CD4-positive, alpha-beta T cell (primary cell): ENCODE results near the gene CCL3. TPM values are rescaled to one million over a fixed set of nuclear protein-coding genes. Genes with fewer than 3 reads are reported as not detected.
A peak's percentile ranks its signal among the peaks of the same experiment; 100 is the strongest.

Source experiments
- ATAC-seq: fragments of 200-7000 bp; cut with Tn5 transposase; one replicate; pipeline ENCODE4 v1.10.0; 2022; ENCODE audit warnings: mild to moderate bottlenecking; ENCODE audit not compliant: poor library complexity
- CTCF ChIA-PET: fragments of 350-600 bp; sonication (Branson Sonifier 250); formaldehyde crosslinking; loops from one replicate; lab custom pipeline; 2021; ENCODE audit warnings: antibody characterized with exemption, inconsistent platforms; lab: Charles Lee
- POLR2A ChIA-PET: fragments of 350-600 bp; sonication (Branson Sonifier 250); formaldehyde crosslinking; loops from one replicate; lab custom pipeline; 2021; ENCODE audit warnings: antibody characterized with exemption, inconsistent platforms; lab: Charles Lee
- DNase-seq, 14 experiments: peaks; one replicate each; pipeline ENCODE4 v3.0.0-alpha.2; 2013 to 2020; ENCODE audit warnings: mixed read lengths in 2 of 14
- H3K27ac ChIP-seq, 2 donors: one replicate each; pipeline versions ENCODE4 v1.5.1 to v1.7.0; 2013; ENCODE audit warnings: low read length in 2 of 2, low read depth in 1 of 2, mild to moderate bottlenecking in 1 of 2
- H3K27me3 ChIP-seq, 2 experiments: 1 replicate in 1 of 2; 2 replicates in 1 of 2; pipeline versions ENCODE4 v1.6.1 to v1.7.0; 2013; ENCODE audit warnings: low read length in 2 of 2, control low read depth in 1 of 2, mild to moderate bottlenecking in 1 of 2, moderate library complexity in 1 of 2; ENCODE audit not compliant: insufficient read depth in 2 of 2, control insufficient read depth in 1 of 2
- H3K36me3 ChIP-seq: one replicate; pipeline ENCODE4 v1.6.1; 2013; ENCODE audit warnings: low read length, control low read depth; ENCODE audit not compliant: insufficient read depth
- H3K4me1 ChIP-seq: one replicate; pipeline ENCODE4 v1.6.1; 2013; ENCODE audit warnings: low read length, control low read depth; ENCODE audit not compliant: insufficient read depth
- H3K4me3 ChIP-seq: one replicate; pipeline ENCODE4 v1.5.1; 2013; ENCODE audit warnings: mild to moderate bottlenecking, low read length, moderate library complexity
- H3K9me3 ChIP-seq, 2 experiments: 1 replicate in 1 of 2; 2 replicates in 1 of 2; pipeline versions ENCODE4 v1.6.1 to v1.7.0; 2013; ENCODE audit warnings: low read length in 2 of 2, mild to moderate bottlenecking in 2 of 2, control low read depth in 1 of 2, moderate library complexity in 1 of 2; ENCODE audit not compliant: control insufficient read depth in 1 of 2, insufficient read depth in 1 of 2
- H3K27ac Mint-ChIP-seq: one replicate; pipeline ENCODE4 v1.8.0; 2020; ENCODE audit warnings: mixed read lengths
- H3K27me3 Mint-ChIP-seq: one replicate; pipeline ENCODE4 v1.8.0; 2021; ENCODE audit warnings: mixed read lengths
- H3K36me3 Mint-ChIP-seq: one replicate; pipeline ENCODE4 v1.8.0; 2021; ENCODE audit warnings: low read depth, mixed read lengths
- H3K4me1 Mint-ChIP-seq: one replicate; pipeline ENCODE4 v1.8.0; 2021; ENCODE audit warnings: low read depth, mixed read lengths
- H3K4me3 Mint-ChIP-seq: one replicate; pipeline ENCODE4 v1.8.0; 2020; ENCODE audit warnings: mild to moderate bottlenecking, mixed read lengths
- H3K9me3 Mint-ChIP-seq: one replicate; pipeline ENCODE4 v1.8.0; 2020; ENCODE audit warnings: mixed read lengths
- CTCF ChIP-seq: fragments of 200-600 bp; IDR thresholded peaks from one replicate; pipeline ENCODE4 v1.8.0; 2022; ENCODE audit warnings: antibody characterized with exemption, mild to moderate bottlenecking
- intact Hi-C, 2 experiments: fragments of 100-400 bp; cut with DNase I in 1 of 2; cut with micrococcal nuclease in 1 of 2; formaldehyde crosslinking; loops; one replicate each; pipeline versions ENCODE4 v1.15.1 to v1.9.0; 2023 to 2025; cut with DNase I, micrococcal nuclease
- total RNA-seq, 174 experiments: library from RNA in 2 of 174; stranded (reverse) in 2 of 174; gene quantifications; one replicate each; pipeline ENCODE4 v1.2.3 and lab custom pipeline; 2021 to 2026

CCL3 gene
- total RNA-seq, 2 experiments from 2014 or later: 0.78 to 1.0 TPM

- peaks cover 0 to 4% of the 10 kb centered on the region in 2 experiments for H3K27me3 ChIP-seq
- ChIA-PET CTCF (no interaction called here), POLR2A (no interaction called here)
- no peak overlapping the region for H3K27ac ChIP-seq
- no peaks in the 10 kb centered on the region for H3K36me3 ChIP-seq
- Mint-ChIP-seq H3K27me3 (peaks cover under 1% of the 10 kb centered on the region), H3K27ac (no peak overlapping the region), H3K4me1 (no peaks in the 10 kb centered on the region), H3K4me3 (no peak overlapping the region), H3K36me3 (no peaks in the 10 kb centered on the region), H3K9me3 (no peaks in the 10 kb centered on the region)
- no peak for ATAC-seq
- H3K4me1 ChIP-seq: peaks cover 6% of the 10 kb centered on the region
- H3K9me3 ChIP-seq: no peaks in the 10 kb centered on the region
- DNase-seq: peak in 3 of 14 experiments; percentile 21 to 80 (median 38)
- no peak for TF ChIP-seq CTCF
- H3K4me3 ChIP-seq: no peak overlapping the region
- intact Hi-C loops: loop anchor here in 1 of 2 experiments (10.0 kb wide), 1 partner anchor 88 kb away; no protein-coding TSS in a partner anchor
Measured at GRCh38 chr17:36066365-36066985, 23.5 kb downstream of the CCL3 start.

GRCh38 chr17:36063786-36064541 is 26.0 kb downstream of the CCL3 start, which contains the start of gene CCL18:
CCL18 (plus strand) TSS chr17:36064272; CDS start chr17:36064343, 71 bp downstream.
- POLR2A ChIA-PET: no interaction called here
- no peak within 1 kb of the TSS for H3K27ac ChIP-seq
- Mint-ChIP-seq H3K4me1 (no peaks in the 10 kb centered on the region), H3K4me3 (no peak within 1 kb of the TSS), H3K36me3 (no peaks in the 10 kb centered on the region), H3K27me3 (peaks cover 9% of the 10 kb centered on the region), H3K27ac (no peak within 1 kb of the TSS), H3K9me3 (no peaks in the 10 kb centered on the region)
- ATAC-seq (no peak), DNase-seq (no peak)
- H3K36me3 ChIP-seq: no peaks in the 10 kb centered on the region
- no peaks in the 10 kb centered on the region for H3K9me3 ChIP-seq
- H3K4me1 ChIP-seq: peaks cover 3% of the 10 kb centered on the region
- no peak within 1 kb of the TSS for H3K4me3 ChIP-seq
- intact Hi-C loops: loop anchor here in 1 of 2 experiments (10.0 kb wide), 1 partner anchor 91 kb away; no protein-coding TSS in a partner anchor
- CTCF ChIA-PET: no interaction called here
- TF ChIP-seq CTCF: no peak
- H3K27me3 ChIP-seq: peaks cover 0 to 4% of the 10 kb centered on the region in 2 experiments

GRCh38 chr17:36060816-36061215 is 29.1 kb downstream of the CCL3 start:
- Histone ChIP-seq H3K4me1 (no peaks in the 10 kb centered on the region), H3K36me3 (no peaks in the 10 kb centered on the region), H3K27me3 (no peaks in the 10 kb centered on the region), H3K9me3 (no peaks in the 10 kb centered on the region), H3K4me3 (no peak overlapping the region), H3K27ac (no peak overlapping the region)
- ChIA-PET CTCF (no interaction called here), POLR2A (no interaction called here)
- ATAC-seq (no peak), DNase-seq (no peak)
- Mint-ChIP-seq H3K9me3 (no peaks in the 10 kb centered on the region), H3K36me3 (no peaks in the 10 kb centered on the region), H3K4me1 (no peaks in the 10 kb centered on the region), H3K27me3 (peaks cover 18% of the 10 kb centered on the region), H3K27ac (no peak overlapping the region), H3K4me3 (no peak overlapping the region)
- no peak for TF ChIP-seq CTCF
- intact Hi-C loops: loop anchor here in 1 of 2 experiments (10.0 kb wide), 1 partner anchor 94 kb away; no protein-coding TSS in a partner anchor
